DMS53 treated with DMSO at 0.1 percent for 48 hours (cell line): ENCODE results near the gene PCSK6.
"Not testable (repeated sequence)": the region's sequence is repeated elsewhere in the genome, so short reads cannot be mapped to it uniquely, and the experiment has no call there.

Experiments used
- DNase-seq: peaks from one replicate; lab custom pipeline; 2025; ENCODE audit not compliant: unreplicated experiment; lab: John Stamatoyannopoulos, UW

The PCSK6 gene

DNA sequence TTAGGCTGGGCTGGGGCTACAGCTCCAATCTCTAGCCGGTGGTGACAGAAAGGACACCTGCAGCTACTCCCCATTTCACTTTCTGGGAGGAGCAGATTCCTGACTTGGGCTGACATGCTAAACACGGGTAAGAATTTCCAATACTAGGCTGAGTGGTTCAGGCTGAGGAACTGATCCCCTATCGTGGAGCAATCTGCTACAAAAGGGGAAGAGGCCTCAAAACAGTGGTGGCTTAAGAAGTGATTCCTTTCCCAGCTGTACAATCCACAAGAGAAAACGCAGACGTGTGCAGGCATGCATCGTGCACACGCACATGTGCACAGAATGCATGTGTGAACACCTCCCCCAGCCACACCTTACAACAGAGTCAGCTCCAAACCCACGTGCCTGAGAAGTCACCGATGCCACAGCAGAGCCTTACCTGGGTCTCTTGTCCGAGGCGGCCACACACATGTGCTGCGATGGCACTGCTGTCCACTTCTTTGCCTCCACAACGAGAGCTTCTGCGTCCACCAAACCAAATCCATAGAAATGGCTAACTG is 107.8 kb downstream of the PCSK6 start:
- no peak for DNase-seq

DNA sequence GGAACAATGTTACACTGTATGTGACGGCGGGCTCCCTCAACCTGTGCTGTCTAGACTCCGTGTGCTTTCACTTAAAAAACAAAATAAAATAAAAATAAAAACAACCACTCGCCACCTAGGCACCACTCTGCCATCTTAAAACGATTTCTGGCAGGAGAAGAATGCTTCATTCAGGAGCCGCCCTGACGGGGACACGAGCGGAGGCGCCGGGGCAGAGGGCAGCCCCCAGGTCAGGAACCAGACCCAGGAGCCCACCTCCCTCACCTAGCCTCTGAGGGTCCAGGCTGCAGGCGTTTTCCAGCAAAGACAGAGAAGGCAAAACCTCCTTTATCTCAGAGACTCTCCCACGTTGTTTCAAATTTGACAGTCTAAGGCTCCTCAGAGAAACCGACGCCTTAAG is 109.4 kb downstream of the PCSK6 start:
- DNase-seq: no peak

DNA sequence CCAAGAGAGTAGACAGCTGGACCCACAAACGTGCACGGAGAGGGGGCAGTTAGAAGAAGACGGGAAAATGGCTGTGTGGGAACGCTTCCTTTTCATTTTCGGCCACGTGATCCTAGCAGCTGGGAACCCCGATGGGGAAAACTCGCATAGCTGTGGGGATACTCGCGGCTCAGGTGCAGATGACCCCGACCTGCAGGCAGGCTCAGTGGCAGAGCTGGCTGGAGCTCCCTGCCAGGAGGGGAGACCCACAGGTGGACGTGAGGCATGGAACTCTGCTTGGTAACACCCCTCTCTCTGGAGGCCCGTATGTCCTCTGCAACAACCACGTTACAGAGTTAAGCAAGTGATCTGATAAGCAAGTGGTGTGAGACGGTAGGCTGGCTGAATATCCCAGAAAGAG is 109.9 kb downstream of the PCSK6 start:
- no peak for DNase-seq

DNA sequence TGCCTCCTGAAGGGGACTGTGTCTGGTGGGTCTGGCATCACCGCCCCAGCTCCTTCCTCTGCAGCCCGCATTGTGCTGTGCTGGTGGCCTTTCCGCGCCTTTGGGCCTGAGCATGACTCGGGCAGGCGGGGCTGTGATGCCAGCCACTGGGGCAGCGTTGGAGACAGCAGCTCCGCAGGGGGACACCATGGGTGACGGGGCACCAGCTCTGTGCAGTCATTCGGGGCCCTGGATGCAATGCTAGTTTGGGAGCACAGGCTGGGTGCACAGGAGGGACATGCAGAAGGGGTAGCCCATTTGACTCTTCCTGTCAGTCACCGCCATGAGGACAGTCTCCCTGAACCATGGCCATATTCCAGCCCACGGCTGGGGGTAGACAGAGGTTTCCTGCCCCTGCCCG is 110.6 kb downstream of the PCSK6 start:
- no peak for DNase-seq

DNA sequence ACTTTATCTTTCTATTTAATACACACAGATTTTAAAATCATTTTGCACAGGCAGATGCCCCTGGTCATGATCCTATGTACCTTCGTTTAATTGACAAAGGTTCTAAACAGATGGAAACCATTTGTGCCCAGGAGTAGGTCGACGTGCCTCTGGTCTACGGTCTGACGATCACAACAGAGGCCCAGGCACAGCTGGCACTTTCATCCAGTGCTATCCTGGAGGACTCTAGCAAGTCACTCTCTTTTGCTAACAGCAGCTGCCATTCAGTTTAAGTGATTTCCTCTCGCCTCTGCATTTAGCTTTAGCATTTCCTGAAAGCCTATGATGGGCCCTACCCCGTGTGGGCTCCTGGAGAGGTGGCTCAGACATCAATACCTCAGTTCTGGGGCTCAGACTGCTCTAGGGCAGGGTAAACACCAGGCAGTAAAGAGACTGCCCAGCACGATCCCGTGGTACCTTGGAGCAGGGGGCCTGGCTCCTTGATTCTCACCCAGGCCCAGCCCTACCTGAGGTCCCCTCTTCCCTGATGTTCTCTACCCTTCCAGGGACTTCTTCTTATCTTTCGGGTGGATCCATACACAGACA is 111.2 kb downstream of the PCSK6 start:
- no peak for DNase-seq

DNA sequence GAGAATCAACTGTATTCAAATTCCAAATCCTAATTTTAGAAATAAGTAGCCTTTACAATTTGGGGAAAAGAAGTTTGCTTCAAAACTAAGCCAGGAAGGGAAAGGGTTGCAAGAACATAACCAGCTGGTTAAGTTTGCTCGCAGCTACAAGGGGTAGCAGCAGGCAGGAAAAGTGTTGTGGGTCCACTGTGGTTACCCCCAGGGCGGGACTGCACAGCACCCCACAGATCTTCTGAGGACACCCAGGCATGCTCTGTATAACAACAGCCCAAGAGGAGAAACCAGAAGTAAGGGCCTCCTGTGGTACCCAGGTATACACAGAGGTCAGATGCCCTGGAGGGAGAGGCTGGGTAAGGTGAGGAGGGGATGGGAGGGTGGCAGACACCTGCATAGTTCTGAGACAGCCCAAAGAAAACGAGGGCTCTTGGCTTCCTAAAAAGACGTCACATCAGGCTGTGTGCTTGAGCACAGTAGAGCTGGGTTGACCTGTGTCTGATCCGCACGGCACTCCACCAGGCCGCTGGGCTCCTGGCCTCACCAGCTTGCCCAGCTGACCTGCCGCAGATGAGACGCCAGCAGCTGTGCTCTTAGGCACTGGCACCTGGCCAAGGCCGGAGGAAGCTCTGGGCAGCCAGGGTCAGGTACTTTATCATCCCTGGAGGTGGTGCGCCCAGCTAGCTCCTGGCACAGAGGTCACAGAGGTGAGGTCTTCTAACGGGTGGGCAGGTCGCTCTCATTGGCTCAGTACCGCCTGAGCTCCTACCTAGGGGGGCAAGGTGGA is 112.7 kb downstream of the PCSK6 start:
- DNase-seq: no peak

DNA sequence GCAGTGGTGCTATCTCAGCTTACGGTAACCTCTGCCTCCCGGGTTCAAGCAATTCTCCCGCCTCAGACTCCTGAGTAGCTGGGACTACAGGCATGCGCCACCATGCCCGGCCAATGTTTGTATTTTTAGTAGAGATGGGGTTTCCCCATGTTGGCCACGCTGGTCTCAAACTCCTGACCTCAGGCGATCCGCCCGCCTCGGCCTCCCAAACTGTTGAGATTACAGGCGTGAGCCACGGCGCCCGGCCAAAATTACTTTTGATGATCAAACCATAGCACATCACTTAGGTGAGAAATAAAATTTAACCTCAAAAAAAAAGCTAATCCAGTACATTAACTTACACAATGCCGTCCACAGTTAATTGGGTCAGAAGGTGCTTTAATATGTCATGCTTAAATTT is 114.5 kb downstream of the PCSK6 start:
- not testable (repeated sequence) for DNase-seq

DNA sequence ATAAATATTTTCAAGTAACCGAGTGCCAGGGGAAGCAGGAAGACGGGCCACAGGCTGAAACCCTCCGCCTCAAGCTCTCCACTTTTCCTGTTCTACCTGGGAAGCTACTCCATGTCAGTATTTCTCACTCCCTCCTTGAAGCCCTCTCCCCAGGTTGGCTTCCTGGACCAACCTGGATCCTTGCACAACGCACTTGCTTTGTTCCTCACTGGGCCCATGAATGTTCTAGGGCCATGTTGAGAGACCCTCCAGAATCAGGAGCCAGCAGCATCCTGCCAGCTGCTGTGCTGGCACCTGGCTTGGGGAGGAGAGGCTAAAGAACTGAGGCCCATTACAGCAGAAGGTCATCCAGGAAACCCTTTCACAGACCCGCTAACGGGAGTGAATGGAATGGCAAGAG is 115.2 kb downstream of the PCSK6 start:
- DNase-seq: no peak

DNA sequence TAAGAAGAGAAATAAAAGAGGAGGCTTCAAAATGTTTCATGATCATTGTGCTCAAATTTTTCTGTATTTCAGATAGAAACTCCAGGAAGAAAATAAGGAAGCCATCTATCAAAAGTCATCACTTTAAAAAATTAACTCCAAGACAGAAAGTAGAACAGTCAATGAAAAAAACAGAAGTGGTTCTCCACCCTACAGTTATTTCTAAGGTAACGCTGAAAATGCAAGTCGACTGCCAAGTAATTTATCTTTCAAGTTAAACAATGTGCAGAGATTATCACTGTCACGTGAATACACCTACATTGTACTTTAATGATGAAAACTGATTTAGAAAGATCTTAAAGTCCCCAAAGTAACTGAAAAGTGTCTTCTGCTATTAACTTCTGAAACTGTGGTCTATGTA is 115.9 kb downstream of the PCSK6 start:
- DNase-seq: no peak

DNA sequence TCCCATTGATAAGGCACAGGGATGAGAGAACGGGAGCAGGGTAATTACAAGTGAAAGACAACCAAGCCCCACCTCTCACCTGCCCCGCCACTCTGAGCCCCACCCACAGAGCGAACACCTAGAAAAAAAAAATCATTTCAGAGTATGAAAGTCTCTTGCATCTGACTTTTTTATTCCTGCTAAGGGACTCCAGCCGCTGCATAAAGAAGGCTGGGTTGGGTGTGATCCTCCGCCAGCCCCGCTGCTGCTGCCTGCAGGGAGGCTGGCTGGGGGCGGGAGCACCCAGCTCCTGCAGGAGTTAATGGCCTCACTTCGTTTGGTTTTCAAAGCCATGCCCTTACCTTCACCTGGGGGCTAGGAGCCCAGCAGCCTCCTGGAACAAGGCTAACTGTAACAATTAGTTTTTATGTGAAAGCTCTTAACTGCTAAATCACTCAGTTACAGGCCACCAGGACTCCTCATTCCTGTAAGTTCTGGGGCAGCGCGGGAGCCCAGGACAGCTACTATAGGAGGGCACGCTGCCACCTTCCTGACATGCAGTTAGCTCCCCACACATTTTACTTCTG is 116.5 kb downstream of the PCSK6 start:
- no peak for DNase-seq

DNA sequence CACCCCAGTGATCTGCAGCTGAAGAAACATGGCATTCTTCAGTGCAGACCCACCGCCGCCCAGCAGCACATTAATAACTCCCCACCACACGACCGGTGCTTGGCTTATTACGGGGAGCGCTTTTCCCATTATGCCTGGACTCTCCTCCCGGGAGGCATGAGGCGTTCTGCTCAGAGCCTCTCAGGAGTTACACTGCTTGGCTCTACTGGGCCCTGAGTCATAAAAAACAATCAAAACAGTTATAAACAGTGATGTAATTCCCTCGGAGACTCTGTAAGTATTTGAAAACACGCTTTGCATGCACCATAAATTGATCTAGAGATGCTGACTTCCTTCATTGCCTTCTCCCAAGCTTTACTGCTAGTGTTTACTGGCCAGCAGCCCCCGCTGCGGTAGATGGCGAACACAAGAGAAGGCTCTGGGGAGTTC is 117.3 kb downstream of the PCSK6 start:
- no peak for DNase-seq

DNA sequence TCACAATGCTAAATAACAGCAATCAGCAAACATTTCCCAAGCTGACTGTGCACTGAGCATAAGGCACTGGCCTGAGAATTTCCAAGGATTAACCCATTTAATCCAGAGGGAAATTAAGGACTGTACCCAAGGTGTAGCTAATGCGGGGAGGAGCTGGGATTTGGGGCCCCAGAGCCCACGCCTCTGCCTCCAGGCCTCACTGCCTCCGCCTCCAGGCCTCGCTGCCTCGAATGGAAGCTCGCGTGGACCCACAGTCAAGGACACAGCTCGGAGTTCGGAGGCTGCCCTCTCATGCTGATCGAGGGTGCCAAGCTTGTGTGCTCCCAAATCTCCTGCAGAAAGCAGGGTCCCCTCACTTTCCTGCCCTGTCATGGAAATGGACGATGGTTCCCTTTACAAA is 118.0 kb downstream of the PCSK6 start:
- no peak for DNase-seq

DNA sequence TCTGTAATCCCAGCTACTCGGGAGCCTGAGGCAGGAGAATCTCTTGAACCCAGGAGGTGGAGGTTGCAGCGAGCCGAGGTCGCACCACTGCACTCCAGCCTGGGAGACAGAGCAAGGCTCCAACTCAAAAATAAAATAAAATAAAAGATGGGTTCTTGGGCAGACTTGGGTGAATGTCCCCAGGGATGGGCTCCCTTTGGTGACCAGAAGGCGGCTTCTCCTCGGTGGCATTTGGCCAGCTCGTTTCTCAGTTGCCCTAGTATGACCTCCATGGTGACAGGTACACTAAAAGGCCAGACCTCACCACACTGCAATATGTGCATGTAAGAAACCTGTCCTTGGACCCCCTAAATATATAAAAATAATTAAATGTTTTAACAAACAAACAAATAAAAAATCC is 118.4 kb downstream of the PCSK6 start:
- DNase-seq: no peak

DNA sequence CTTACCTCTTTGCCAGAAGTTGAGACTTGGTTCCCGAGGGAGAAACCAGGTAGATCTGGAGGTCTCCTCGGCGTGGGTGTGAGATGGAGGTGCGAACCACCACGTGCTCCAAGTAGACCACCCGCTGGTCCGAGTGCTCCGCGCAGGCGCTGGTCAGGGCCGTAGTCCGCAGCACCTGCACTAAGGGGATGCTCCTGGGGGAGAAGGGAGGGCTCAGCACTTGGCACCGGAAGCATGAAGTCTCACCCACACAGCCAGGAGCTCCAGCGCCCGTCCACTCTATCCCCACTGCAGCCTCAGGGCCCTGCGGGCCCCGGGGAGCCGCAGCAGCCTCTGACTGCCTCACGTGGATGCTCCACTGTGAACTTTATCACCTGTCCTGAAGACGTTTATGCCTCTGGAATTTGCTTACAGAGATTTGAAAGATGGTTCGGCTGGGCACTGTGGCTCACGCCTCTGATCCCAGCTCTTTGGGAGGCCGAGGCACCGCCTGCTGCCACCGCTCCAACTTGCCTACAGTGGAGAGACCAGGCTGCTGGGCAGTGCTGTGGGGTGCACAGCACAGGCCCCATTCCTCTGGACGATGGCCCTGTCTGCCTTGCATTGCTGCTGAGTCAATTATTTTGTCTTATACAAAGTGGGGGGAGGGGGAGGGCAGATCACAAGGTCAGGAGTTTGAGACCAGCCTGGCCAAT is 119.0 kb downstream of the PCSK6 start:
- no peak for DNase-seq

DNA sequence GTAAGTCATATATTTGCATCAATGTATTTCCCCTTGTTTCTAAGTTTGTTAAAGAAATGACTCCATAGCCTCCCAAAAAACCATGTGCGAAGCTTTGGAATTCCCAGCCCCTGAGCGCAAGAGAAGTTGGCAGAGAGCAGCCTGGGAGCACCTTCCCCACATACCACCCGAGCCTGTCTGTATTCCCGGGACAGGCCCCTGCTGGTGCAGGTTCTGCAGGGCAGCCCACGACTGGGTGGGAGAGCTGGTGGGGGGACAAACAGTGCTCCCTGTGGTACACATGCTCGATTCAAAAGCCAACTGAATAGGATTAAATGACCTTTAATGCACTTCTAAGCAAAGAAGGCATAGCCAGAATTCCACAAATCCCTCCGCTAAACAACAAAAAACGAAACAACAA is 119.8 kb downstream of the PCSK6 start:
- no peak for DNase-seq

DNA sequence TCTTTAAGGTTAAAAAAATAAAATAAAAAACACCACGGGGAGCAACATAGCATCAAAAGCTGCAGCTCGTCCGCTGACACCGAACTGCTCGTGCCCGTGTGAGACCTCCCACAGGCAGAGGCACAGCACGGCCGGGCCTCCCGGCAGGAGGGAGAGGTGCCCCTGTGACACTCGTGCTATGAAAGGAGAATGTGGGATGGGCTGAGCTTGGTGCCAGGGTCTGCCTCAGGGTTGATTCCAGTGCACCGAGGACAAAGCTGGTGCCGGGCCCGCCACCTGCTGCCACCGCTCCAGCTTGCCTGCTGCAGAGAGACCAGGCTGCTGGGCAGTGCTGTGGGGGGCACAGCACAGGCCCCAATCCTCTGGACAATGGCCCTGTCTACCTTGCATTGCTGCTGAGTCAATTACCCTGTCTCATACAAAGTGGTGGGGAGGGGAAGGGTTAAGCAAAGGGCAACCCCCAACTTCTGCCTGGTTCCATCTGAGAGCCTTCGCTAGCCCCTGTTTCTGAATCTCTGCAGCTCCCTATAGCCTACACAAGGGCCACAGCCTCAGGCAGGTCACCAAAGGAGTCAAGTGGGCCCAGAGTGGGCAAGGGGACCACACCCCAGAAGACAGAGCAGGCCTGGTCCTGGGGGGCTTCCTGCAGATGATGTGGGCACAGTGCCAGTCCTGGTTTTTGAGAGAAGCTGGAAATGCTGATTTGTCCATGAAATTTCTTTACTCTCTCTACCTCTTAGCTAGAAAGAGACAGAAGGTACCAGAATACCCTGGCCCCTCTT is 120.5 kb downstream of the PCSK6 start:
- DNase-seq: no peak

DNA sequence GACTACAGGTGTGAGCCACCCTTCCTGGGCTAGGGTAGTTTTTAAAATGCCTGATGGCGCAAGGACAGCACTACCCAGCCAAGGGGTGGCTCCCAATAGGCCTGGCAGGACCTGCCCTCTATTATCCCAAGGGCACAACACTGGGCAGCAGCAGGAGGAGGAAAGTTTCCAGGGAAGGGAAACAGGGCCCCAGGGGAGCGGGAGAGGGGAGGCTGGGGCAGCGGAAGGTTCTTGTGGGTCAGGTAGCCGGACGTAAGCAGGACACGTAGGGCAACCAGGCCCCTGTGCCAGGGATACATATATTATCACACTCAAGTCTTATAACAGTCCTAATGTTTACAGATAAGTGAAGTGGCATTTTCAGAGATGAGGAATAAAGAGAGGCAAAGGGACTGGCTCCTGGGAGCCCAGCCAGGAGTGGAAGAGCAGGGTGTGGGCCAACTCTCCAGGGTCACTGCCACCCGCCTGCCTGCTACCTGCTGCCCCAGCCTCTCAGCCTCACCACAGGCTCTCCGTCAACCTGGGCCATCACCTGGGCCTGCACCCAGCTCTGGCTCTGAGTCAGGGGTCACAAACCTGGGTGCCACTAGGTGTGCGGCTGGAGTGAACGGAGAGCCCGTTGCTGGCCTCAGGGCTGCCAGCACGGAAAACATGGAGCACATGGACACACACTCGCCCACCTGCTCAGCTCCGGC is 121.3 kb downstream of the PCSK6 start:
- no peak for DNase-seq

DNA sequence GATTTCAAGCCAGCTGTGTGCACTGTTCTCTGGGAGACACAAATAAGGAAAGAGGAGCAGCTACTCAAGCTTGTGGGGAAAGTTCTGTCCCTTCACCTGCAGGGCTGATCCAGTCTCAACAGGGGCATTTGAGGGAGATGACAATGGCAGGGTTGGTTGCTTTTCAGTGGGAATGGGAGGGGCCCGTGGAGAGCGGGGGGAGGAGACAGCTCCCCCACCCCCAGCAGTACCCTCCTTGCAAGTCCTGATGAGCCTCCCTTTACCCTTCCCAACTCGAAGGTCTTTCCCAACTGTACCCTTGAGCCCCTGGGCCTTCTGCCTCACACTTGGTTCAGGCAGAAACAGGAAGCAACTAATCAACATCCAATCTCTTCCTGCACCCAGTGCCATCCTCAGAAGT is 122.7 kb downstream of the PCSK6 start:
- no peak for DNase-seq

DNA sequence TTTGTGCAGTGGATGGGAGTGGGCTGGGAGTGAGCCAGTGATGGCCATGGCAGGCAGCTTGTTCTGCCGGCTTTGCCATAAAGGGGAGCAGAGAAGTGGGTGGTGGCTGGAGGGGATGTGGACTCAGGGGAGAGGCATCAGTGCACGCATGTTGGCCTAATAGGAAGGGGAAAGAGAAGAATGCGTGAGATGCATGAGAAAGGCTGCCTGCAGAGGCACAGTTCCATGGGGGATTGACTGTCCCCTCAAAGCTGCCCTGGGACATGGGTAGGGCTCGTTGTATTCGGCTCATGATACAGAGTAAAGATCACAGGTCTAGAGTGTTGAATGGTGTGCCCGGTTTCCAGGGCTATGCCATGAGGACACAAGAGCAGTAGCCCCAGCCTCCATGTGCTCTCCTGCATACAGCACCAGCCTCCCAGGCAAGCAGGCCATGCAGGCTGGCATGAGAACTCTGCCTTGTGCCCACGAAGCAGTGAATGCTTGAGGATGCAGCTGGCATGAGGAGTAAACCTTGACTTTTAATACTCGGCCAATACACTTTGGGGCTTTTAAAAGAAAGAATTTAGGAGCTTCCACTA is 126.4 kb downstream of the PCSK6 start:
- no peak for DNase-seq

DNA sequence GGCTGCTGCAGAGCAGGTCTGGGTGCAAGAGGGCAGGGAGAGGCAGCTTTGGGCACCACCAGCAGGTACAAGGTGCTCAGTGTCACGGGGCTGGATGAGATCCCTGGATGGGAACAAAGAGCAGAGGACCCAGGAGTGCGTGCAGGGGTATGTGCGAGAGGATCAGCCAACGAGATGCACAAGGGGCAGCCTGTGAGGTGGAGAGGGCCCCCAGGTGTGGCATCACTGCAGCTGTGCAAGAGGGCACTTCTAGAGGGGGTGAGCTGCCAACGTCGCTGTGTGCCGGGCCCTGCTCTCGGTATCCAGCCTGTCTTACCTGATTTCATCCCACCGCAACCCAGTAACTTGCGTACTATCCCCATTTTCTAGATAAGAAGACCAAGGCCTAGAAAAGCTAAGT is 127.1 kb downstream of the PCSK6 start:
- DNase-seq: no peak
